ENCODE measurements around the gene CDC42SE2.

CDC42SE2 gene

GRCh38 chr5:131222731-131223130 lies 41.1 kb upstream of the CDC42SE2 start:
- TF ChIP-seq NFIC (IDR thresholded peaks at IDR 0.05): no peak
- no peak for TF ChIP-seq EP300 (IDR thresholded peaks at IDR 0.05; ENCODE audit: borderline replicate concordance)
- TF ChIP-seq TEAD4 (IDR thresholded peaks at IDR 0.05): no peak
- no peak for TF ChIP-seq CREB1 (IDR thresholded peaks at IDR 0.05; ENCODE audit: low read depth)
- no peak for TF ChIP-seq ZBTB7A (IDR thresholded peaks at IDR 0.05; ENCODE audit: low read depth)
- TF ChIP-seq TCF12 (IDR thresholded peaks at IDR 0.05; ENCODE audit: low read depth): no peak
- no peak for TF ChIP-seq CEBPB (IDR thresholded peaks at IDR 0.05)
- TF ChIP-seq FOXM1 (IDR thresholded peaks at IDR 0.05; ENCODE audit: borderline replicate concordance, low read depth): no peak

- TF ChIP-seq TAF1 (IDR thresholded peaks at IDR 0.05; ENCODE audit: low read depth) (no peak), EP300 (IDR thresholded peaks at IDR 0.05; ENCODE audit: borderline replicate concordance) (no peak), CEBPB (IDR thresholded peaks at IDR 0.05) (no peak), RAD21 (IDR thresholded peaks at IDR 0.05; ENCODE audit: low read depth) (no peak), REST (IDR thresholded peaks at IDR 0.05; ENCODE audit: low read depth) (no peak)
Observed at GRCh38 chr5:131223751-131224386, 40.0 kb upstream of the CDC42SE2 start.

DNA sequence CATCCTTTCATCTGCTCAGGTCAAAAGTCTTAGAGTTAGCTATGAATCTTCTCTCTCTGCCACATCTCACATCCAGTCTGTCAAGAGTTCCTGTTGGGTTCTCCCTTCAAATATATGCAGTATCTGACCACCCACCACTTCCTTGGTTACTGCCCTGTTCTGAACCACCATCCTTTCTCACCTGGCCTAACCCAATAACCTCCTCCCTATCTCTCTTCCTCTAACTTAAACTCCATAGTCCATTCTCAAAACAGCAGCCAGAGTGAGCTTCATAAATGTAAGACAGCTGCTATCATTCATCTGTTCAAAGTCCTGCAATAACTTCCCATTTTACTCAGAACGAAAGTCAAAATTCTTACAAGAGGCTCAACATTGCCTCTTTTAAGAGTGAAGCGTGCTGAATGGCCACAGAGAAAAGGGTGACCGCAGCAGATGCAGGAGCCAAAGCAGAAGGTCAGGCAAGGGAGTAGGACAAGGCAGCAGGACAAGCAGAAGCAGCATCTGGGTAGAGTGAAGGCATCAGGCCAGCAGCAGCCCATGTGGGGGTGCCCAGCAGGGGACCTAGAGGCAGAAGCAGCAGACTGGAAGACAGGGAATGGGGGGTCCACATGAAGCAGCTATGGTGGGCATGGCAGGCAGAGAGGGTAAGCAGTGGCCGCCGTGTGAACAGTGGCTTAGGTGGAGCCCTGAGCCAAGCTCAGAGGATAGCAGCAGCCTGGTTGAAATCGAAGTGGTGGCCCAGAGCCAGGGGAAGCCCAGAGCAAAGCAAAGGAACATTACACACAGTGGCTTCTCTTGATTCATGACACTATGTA lies 39.3 kb upstream of the CDC42SE2 start:
- no peak for TF ChIP-seq CEBPB (IDR thresholded peaks at IDR 0.05)
- TF ChIP-seq, protein P1, sequence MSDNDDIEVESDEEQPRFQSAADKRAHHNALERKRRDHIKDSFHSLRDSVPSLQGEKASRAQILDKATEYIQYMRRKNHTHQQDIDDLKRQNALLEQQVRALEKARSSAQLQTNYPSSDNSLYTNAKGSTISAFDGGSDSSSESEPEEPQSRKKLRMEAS (IDR thresholded peaks at IDR 0.05): no peak
- TF ChIP-seq EGR1 (IDR thresholded peaks at IDR 0.05): no peak
- no peak for TF ChIP-seq EP300 (IDR thresholded peaks at IDR 0.05; ENCODE audit: borderline replicate concordance)
- no peak for TF ChIP-seq FOXM1 (IDR thresholded peaks at IDR 0.05; ENCODE audit: borderline replicate concordance, low read depth)
- TF ChIP-seq REST (IDR thresholded peaks at IDR 0.05; ENCODE audit: low read depth): no peak
- TF ChIP-seq CREB1 (IDR thresholded peaks at IDR 0.05; ENCODE audit: low read depth): no peak
- no peak for TF ChIP-seq TAF1 (IDR thresholded peaks at IDR 0.05; ENCODE audit: low read depth)
- no peak for TF ChIP-seq TCF12 (IDR thresholded peaks at IDR 0.05; ENCODE audit: low read depth)
- no peak for TF ChIP-seq NFIC (IDR thresholded peaks at IDR 0.05)
- TF ChIP-seq RAD21 (IDR thresholded peaks at IDR 0.05; ENCODE audit: low read depth): no peak
- TF ChIP-seq TEAD4 (IDR thresholded peaks at IDR 0.05): no peak
- TF ChIP-seq, protein P2, sequence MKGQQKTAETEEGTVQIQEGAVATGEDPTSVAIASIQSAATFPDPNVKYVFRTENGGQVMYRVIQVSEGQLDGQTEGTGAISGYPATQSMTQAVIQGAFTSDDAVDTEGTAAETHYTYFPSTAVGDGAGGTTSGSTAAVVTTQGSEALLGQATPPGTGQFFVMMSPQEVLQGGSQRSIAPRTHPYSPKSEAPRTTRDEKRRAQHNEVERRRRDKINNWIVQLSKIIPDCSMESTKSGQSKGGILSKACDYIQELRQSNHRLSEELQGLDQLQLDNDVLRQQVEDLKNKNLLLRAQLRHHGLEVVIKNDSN (IDR thresholded peaks at IDR 0.05): no peak
- no peak for TF ChIP-seq ZBTB7A (IDR thresholded peaks at IDR 0.05; ENCODE audit: low read depth)
- no peak for TF ChIP-seq YY1 (IDR thresholded peaks at IDR 0.05; ENCODE audit: low read depth)

DNA sequence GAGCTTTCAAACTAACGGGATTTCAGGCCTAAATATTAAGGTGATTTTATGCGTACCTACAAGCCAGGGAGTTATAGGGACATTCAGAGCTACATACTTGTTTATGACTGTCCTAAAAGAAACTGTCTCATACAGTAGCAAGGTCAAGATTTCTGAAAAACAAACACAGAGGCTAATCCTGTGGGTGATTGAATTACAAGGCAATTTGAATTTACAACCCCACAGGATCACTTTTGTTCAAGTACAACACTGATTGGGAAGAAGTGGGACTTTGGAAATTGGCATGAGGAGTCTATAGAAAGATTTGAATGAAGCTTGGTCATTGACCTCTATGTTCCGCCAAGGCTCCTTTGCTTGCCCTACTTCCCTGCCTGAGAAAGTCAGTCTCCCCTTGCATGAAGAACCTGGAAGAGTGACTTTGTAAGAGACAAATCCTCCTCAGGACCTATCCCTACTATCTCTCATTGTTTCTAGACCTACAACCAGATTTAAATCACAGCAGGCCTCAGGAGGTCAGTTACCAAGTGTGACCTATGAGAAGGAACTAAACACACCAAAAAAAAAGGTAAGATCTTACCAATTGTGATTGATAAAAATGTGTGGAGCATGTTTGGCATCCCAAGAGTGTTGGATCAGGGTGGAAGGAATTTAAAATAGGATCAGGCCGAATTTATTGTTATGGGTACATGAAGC lies 38.4 kb upstream of the CDC42SE2 start:
- TF ChIP-seq NFIC (IDR thresholded peaks at IDR 0.05) (no peak), EP300 (IDR thresholded peaks at IDR 0.05; ENCODE audit: borderline replicate concordance) (no peak), CREB1 (IDR thresholded peaks at IDR 0.05; ENCODE audit: low read depth) (no peak), FOXM1 (IDR thresholded peaks at IDR 0.05; ENCODE audit: borderline replicate concordance, low read depth) (no peak), TEAD4 (IDR thresholded peaks at IDR 0.05) (no peak), YY1 (IDR thresholded peaks at IDR 0.05; ENCODE audit: low read depth) (no peak), RAD21 (IDR thresholded peaks at IDR 0.05; ENCODE audit: low read depth) (no peak), CEBPB (IDR thresholded peaks at IDR 0.05) (no peak), EGR1 (IDR thresholded peaks at IDR 0.05) (no peak), REST (IDR thresholded peaks at IDR 0.05; ENCODE audit: low read depth) (no peak), TAF1 (IDR thresholded peaks at IDR 0.05; ENCODE audit: low read depth) (no peak), ZBTB7A (IDR thresholded peaks at IDR 0.05; ENCODE audit: low read depth) (no peak), TCF12 (IDR thresholded peaks at IDR 0.05; ENCODE audit: low read depth) (no peak)
- TF ChIP-seq, protein P1 (IDR thresholded peaks at IDR 0.05): no peak
- TF ChIP-seq, protein P2 (IDR thresholded peaks at IDR 0.05): no peak
